Measurements from ENCODE around the gene TIPIN.

Gene TIPIN

GRCh38 chr15:66302489-66303278, 53.8 kb downstream of the TIPIN start:
- DNase-seq (ENCODE audit: low spot score) = no peak

GRCh38 chr15:66298803-66299251, 57.7 kb downstream of the TIPIN start:
- DNase-seq (ENCODE audit: low spot score) = no peak

- no peak for DNase-seq (ENCODE audit: low spot score)
Measured at GRCh38 chr15:66296186-66296585, 60.3 kb downstream of the TIPIN start.

GRCh38 chr15:66294932-66295235, 61.6 kb downstream of the TIPIN start:
- peak; percentile 42 for DNase-seq (ENCODE audit: low spot score)

GRCh38 chr15:66294157-66294931, 62.1 kb downstream of the TIPIN start:
- DNase-seq (ENCODE audit: low spot score) = peak; percentile 73

- DNase-seq (ENCODE audit: low spot score) = peak; percentile 89
Measured at GRCh38 chr15:66293419-66294156, 62.9 kb downstream of the TIPIN start, which contains the start of gene DIS3L. Gene DIS3L, plus strand, starts transcription at chr15:66293568. Its CDS starts 29 bp downstream, at chr15:66293597.

GRCh38 chr15:66292571-66293418, 63.7 kb downstream of the TIPIN start:
- DNase-seq (ENCODE audit: low spot score) = no peak

GRCh38 chr15:66291816-66292570, 64.5 kb downstream of the TIPIN start:
- DNase-seq (ENCODE audit: low spot score) = peak; percentile 20

- no peak for DNase-seq (ENCODE audit: low spot score)
Measured at GRCh38 chr15:66290518-66290917, 66.0 kb downstream of the TIPIN start.

- no peak for DNase-seq (ENCODE audit: low spot score)
Measured at GRCh38 chr15:66290007-66290406, 66.5 kb downstream of the TIPIN start.

GRCh38 chr15:66288551-66289185, 67.8 kb downstream of the TIPIN start:
- DNase-seq (ENCODE audit: low spot score) = no peak

- no peak for DNase-seq (ENCODE audit: low spot score)
Measured at GRCh38 chr15:66288093-66288492, 68.4 kb downstream of the TIPIN start.

GRCh38 chr15:66287461-66288057, 68.9 kb downstream of the TIPIN start:
- DNase-seq (ENCODE audit: low spot score) = peak; percentile 69

Data from GM03348 (cell line).